ENCODE data around the gene COPRS.
"Not testable (repeated sequence)": the region's sequence is repeated elsewhere in the genome, so short reads cannot be mapped to it uniquely, and the experiment has no call there.

Gene COPRS

GRCh38 chr17:31843070-31843745 lies 15.8 kb downstream of the COPRS start:
- DNase-seq = no peak

DNA sequence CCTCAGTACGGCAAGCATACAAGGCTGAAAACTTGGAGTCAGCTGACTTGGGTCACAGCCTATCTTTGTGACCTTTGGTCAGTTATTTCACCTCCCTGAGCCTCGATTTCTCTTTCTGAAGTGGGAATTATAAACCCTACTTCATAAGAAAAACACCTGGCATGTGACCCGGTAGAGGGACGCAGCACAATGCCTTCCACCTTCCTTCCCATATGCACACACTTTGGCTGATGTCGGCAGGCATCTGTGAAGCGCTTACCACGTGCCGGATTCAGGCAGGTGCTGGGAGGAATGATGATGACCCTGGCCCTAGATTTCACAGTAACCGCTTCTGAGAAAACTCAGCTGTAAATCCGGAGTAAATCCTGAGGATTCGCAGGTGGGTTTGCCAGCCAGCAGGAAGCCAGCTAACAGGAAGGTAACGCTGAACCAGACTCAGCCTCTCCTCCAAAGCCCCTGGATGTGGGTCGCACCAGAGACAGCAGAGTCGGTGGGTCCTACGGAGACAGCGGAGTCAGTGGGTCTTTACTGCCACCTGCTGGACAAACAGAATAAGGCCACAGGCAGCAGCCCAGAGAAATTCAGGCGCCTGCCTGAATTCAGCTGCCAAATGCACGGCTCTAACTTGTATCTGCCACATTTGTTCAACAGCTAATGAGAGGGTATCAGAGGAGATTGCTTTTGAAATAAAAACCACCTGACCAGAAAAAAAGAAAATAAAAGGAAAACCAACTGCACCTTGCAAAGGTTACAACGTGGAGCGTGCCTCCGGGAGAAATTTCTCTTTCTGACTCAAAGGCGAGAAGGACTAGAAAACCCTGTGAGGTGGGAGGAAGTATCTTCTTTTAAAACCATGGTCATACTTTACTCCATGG lies 16.6 kb downstream of the COPRS start:
- DNase-seq = peak; percentile 53

DNA sequence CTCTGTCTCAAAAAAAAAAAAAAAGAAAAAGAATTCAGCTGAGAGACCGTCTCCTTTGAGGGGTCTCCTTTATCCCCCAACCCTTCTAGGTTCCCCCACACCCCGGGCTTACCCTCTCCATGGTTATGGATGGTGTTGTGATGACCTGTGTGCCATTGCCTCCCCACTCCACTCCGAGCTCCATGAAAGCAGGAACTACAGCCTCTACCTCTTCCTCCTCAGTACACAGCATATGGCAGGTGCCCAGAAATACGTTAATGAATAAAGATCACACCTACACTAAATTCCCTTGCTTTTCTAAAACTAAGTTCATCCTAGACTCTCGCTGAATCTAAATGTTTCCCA lies 17.2 kb downstream of the COPRS start:
- no peak for DNase-seq

DNA sequence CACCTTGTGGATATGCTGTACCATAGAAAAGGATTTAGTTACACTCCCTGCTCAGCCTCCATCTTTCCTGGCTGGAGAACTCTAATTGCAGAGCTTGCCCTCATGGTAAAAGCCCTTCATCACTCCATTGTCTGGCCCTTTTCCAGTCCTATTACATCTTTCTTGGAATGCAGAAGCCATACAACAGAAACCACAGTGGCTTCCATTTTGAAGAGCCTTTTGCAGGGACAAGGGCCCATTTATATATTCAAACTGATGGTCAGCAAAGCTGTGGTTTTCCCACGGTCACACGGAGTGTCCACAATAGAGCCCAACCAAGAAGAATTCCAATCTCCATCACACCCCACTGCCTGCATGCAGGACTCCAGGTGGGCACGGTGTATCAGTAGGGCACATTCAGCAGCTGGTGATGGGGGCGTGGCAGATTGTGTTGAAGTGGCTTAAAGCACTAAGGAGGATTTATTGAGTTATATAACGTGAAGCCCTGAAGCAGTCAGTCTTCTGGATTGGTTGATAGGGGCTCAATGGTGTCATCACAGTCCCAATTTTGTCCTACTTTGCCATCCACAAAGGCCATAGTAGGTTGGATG lies 20.3 kb downstream of the COPRS start:
- peak; percentile 32 for DNase-seq

DNA sequence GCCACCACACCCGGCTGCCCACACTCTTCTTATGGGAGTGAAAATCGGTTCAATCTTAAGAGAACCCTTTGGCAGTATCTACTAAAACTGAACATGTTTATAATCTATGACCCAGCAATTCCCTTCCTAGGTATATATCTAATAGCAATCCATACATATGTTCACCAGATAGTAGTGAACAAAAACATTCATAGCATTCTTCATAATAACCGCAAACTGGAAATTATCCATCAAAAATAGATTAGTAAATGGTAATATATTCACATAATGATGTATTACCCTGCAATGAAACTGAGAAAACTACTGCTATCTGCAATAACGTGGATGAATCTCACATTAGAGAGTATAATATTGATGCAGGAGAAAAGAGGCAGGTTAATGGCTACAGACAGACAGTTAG lies 23.1 kb downstream of the COPRS start:
- no peak for DNase-seq

DNA sequence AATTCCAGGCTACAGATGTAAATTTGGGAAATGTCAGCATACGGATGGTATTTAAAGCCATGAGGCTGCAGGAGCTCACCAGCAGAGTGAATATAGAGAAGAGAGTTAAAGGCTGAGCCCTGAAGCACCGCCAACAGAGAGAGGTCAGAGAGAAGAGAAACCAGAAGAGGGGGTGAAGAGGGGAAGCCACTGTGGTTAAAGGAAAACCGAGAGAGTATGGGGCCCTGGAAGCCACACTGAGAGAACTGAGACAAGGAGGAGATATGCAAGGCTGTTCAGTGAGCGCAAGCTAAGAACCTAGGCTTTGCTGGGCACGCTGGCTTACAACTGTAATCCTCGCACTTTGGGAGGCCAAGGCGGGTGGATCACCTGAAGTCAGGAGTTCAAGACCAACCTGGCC lies 24.6 kb downstream of the COPRS start:
- DNase-seq = no peak

DNA sequence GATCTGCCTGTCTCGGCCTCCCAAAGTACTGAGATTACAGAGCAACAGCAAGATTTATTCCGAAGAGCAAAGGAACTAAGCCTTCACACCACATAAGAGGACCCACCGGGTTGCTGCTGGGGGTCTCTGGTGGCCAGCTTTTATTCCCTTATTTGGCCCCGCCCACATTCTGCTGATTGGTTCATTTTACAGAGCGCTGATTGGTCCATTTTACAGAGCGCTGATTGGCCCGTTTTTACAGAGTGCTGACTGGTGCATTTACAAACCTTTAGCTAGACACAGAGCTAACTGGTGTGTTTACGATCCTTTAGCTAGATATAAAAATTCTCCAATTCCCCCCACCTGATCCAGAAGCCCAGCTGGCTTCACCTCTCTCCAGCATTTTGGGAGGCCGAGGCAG lies 26.3 kb downstream of the COPRS start:
- DNase-seq = no peak

DNA sequence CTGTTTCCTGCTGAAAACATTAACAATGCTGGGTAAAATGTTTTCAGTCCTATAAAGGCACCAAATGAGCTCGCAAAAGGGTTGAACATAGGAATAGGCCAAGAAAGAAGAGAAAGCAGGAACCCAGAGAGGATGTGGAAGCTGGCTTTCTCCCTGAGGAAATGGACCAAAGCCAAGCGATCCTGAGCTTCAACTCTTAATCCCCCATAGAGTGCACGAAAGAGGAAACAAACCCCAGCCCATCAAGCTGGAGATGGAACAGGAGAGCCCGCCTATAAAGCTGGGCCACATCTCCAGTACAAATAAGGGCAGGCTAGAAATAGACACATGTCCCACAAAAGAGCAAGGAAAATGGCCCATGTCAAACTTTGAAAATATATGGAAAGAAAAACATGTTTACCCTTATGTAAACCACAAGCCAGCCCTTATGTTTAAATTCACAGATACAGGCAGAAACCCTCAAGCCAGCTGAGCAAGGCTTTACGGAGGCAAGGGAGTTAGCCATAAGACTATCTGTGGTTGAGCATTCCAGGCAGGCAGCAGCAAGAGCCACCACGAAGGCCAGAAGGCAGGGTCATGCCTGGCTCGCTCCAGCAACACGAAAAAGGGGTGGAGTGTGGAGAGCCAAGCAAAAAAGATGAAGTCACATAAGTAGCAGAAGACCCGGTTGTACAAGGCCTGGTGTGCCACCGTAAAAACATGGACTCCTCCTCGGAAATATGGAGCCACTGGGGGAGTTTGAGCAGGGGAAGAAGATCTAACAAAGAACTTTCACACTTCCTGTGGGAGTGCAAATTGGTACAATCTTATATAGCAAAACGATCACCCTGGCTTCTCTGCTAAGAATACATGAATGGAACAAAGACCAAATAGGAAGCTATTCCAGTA lies 27.8 kb downstream of the COPRS start:
- no peak for DNase-seq

- no peak for DNase-seq
Observed at GRCh38 chr17:31829649-31830048, 29.4 kb downstream of the COPRS start.

DNA sequence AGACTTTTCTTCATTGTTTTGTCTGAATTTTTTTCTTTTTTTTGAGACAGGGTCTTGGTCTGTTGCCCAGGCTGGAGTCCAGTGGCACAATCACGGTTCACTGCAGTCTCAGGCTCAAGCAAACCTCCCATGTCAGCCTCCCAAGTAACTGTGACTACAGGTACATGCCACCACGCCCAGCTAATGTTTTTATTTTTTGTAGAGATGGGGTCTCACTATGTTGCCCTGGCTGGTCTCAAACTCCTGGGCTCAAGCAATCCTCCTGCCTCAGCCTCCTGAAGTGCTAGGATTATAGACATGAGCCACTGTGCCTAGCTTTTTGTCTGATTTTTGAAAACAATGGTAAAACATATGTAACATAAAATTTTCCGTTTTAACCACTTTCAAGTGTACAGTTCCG lies 30.1 kb downstream of the COPRS start:
- not testable (repeated sequence) for DNase-seq

DNA sequence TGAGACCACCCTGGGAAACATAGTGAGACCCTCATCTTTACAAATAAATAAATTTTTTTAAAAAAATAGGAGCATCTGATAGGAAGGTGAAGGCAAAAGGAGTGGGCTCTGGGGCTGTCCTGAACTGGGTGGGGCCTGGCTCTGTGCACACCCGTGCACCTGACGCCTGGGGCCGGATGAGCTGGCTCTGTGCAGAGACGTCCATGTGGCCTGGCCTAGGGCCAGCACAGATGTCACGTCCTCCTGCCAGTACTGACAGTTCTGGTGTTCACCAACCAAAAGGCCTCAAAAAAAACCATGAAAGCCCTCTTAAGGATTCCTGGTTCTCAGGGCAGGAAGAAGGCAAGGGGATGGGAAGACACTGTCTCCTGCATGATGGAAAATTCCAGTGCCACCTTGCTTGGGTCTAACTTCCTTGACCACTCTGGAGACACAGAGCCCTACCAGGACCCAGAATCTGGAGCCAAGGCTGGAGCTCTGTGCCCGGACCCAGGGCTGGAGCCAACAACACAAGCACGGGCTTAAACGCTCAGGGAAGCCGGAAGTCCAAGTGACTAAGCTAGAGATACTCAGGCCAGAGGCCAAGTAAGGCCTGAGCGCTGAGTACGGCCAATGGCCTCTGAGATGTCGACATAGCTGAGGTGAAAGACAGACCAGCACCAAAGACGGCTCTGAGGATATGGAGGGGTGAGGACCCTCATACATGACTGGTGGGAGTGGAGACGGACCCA lies 32.9 kb downstream of the COPRS start:
- no peak for DNase-seq

DNA sequence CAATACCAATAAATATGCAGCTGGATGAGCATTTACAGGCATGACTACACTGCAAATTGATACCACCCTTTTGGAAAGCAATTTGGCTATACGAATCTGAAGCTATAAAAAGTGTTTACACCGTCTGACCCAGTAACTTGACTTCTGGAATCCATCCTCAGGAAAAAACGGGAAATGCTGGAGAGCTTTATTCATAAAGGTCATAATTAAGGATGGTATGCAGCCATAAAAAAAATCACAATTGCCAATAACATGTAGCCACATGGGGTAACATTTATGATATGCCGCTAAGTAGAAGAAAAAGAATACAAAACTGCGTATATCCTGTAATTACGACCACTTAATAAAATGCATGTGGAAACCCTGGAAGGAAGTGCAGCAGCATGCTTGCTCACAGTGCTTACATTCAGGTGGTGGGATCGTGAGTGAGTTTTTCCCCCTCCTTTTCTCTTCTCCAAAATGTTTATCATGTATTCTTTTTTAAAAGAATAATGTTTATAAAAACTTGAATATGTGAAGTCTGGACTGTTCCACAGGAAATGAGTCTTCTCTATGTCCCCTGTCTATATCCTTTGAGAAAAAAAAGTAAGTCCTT lies 34.2 kb downstream of the COPRS start:
- no peak for DNase-seq

DNA sequence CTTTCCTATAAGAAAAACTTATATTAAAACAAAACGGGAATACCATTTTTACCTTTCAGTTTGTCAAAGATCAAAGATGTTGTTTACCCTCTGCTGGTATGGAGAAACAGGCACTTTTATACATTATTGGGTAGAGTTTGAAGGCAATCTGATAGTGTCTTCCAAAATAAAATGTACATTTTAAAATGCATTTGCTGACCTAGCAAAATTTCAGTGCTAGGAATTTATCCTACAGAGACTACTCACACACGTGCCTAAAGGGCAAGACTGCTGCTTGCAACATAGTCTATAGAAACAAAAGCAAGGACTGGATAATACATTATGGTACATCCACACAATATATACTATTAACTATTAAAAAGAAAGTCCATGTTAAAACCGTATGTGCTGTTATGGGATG lies 36.0 kb downstream of the COPRS start:
- no peak for DNase-seq

GRCh38 chr17:31820691-31821435 lies 38.2 kb downstream of the COPRS start:
- DNase-seq = no peak

GRCh38 chr17:31819578-31819977 lies 39.5 kb downstream of the COPRS start:
- no peak for DNase-seq

- DNase-seq = not testable (repeated sequence)
Observed at GRCh38 chr17:31818863-31819262, 40.2 kb downstream of the COPRS start.

DNA sequence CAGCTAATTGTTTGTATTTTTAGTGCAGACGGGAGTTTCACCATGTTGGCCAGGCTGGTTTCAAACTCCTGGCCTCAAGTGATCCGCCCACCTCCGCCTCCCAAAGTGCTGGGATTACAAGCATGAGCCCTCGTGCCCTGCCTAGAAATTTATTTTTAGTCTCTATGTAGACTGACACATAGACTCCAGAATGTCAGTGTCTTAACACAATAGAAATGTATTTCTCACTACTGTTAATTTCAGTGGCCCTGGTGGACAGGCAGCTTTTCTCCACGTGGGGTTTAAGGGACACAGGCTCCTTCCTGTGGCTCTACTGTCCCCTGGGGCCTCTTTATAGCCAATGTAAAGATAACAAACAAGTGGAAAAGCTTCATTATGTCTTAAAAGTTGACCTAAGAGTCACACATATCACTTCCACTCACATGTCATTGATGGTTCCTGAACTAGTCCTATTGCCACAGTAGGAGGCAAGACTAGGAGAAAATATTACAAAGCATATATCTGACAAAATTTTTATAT lies 43.8 kb downstream of the COPRS start:
- DNase-seq = no peak

- no peak for DNase-seq
Observed at GRCh38 chr17:31811101-31811500, 47.9 kb downstream of the COPRS start.

- DNase-seq = not testable (repeated sequence)
Observed at GRCh38 chr17:31809876-31810275, 49.2 kb downstream of the COPRS start.

- no peak for DNase-seq
Observed at GRCh38 chr17:31808521-31809050, 50.5 kb downstream of the COPRS start.

- DNase-seq = no peak
Observed at GRCh38 chr17:31807846-31808245, 51.2 kb downstream of the COPRS start.
